ENCODE data around the gene TRRAP.

GRCh38 chr7:98930921-98931320 lies 52.6 kb downstream of the TRRAP start:
- TF ChIP-seq TBP (IDR thresholded peaks at IDR 0.05; ENCODE audit: low read depth, low read length) = no peak
- no peak for TF ChIP-seq POLR2AphosphoS5 (IDR thresholded peaks at IDR 0.05; ENCODE audit: low read depth, low read length)
- no peak for TF ChIP-seq TEAD4 (IDR thresholded peaks at IDR 0.05; ENCODE audit: low read depth, low read length)
- TF ChIP-seq, protein P1, sequence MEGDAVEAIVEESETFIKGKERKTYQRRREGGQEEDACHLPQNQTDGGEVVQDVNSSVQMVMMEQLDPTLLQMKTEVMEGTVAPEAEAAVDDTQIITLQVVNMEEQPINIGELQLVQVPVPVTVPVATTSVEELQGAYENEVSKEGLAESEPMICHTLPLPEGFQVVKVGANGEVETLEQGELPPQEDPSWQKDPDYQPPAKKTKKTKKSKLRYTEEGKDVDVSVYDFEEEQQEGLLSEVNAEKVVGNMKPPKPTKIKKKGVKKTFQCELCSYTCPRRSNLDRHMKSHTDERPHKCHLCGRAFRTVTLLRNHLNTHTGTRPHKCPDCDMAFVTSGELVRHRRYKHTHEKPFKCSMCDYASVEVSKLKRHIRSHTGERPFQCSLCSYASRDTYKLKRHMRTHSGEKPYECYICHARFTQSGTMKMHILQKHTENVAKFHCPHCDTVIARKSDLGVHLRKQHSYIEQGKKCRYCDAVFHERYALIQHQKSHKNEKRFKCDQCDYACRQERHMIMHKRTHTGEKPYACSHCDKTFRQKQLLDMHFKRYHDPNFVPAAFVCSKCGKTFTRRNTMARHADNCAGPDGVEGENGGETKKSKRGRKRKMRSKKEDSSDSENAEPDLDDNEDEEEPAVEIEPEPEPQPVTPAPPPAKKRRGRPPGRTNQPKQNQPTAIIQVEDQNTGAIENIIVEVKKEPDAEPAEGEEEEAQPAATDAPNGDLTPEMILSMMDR (IDR thresholded peaks at IDR 0.05; ENCODE audit: control extremely low read depth in 1 of 3, insufficient read depth in 1 of 3, low read depth in 1 of 3, low read length in 3 of 3) = no peak
- TF ChIP-seq EZH2 (IDR thresholded peaks at IDR 0.05; ENCODE audit: low read depth, low read length, severe bottlenecking) = no peak
- no peak for TF ChIP-seq FOSL1 (IDR thresholded peaks at IDR 0.05; ENCODE audit: insufficient read depth, low read depth, low read length)
- TF ChIP-seq CBX8 (IDR thresholded peaks at IDR 0.05; ENCODE audit: borderline replicate concordance, low read depth, low read length) = no peak
- no peak for TF ChIP-seq EP300 (IDR thresholded peaks at IDR 0.05; ENCODE audit: borderline replicate concordance in 1 of 2, low read depth in 2 of 2, low read length in 2 of 2)

Data from H1 (cell line).